SK-N-SH (cell line): ENCODE measurements around the gene ACKR3. TPM values are rescaled to one million over a fixed set of nuclear protein-coding genes. Genes with fewer than 3 reads are reported as not detected.

Experiments
- CTCF ChIA-PET: fragments of 300-600, 350-600 bp; formaldehyde crosslinking; extraction: SDS; loops from one replicate; lab custom pipeline; 2021; lab: Yijun Ruan, JAX
- POLR2A ChIA-PET: fragments of 350-600 bp; sonication (Branson Sonifier 250); formaldehyde crosslinking; extraction: SDS; loops from one replicate; lab custom pipeline; 2020; ENCODE audit warnings: antibody characterized with exemption, inconsistent platforms; lab: Yijun Ruan, JAX
- DNase-seq: peaks from one replicate; pipeline ENCODE4 v3.0.0; 2012
- H2AFZ ChIP-seq: fragments of 200-600 bp; sonication (generic); 2 replicates; pipeline ENCODE4 v1.8.1; 2016; ENCODE audit warnings: antibody characterized with exemption, mild to moderate bottlenecking, low read depth
- H3F3A ChIP-seq: fragments of 200-600 bp; sonication (generic); replicated peaks from 2 replicates; pipeline ENCODE3; 2016; ENCODE audit warnings: antibody characterized with exemption, mild to moderate bottlenecking; ENCODE audit not compliant: insufficient read depth
- H3K27ac ChIP-seq, 2 experiments: fragments of 200-500 bp in 1 of 2; fragments of 200-600 bp in 1 of 2; sonication (Bioruptor generic) in 1 of 2; sonication (generic), shearing (Covaris generic) in 1 of 2; 2 replicates each; pipeline versions ENCODE4 v1.5.1 to v1.6.1; 2014 to 2016; ENCODE audit warnings: low read depth in 2 of 2, inconsistent platforms in 1 of 2, low read length in 1 of 2, mild to moderate bottlenecking in 1 of 2, mixed read lengths in 1 of 2
- H3K27me3 ChIP-seq: fragments of 200-600 bp; sonication (generic), shearing (Covaris generic); 2 replicates; pipeline ENCODE4 v1.6.1; 2016; ENCODE audit warnings: mixed run types; ENCODE audit not compliant: insufficient read depth
- H3K36me3 ChIP-seq, 2 experiments: fragments of 200-500 bp in 1 of 2; fragments of 200-600 bp in 1 of 2; sonication (Bioruptor generic) in 1 of 2; sonication (generic) in 1 of 2; replicated peaks in 1 of 2; 2 replicates each; pipeline versions ENCODE3 to v1.5.1; 2014 to 2016; ENCODE audit warnings: low read length in 1 of 2, mild to moderate bottlenecking in 1 of 2; ENCODE audit not compliant: insufficient read depth in 2 of 2, control insufficient read depth in 1 of 2
- H3K4me1 ChIP-seq, 2 experiments: fragments of 200-500 bp in 1 of 2; fragments of 200-600 bp in 1 of 2; sonication (Bioruptor generic) in 1 of 2; sonication (generic), shearing (Covaris generic) in 1 of 2; 2 replicates each; pipeline versions ENCODE4 v1.5.1 to v1.6.1; 2014 to 2016; ENCODE audit warnings: low read depth in 1 of 2, low read length in 1 of 2, mixed run types in 1 of 2; ENCODE audit not compliant: insufficient read depth in 2 of 2, control insufficient read depth in 1 of 2
- H3K4me2 ChIP-seq: fragments of 200-600 bp; sonication (generic), shearing (Covaris generic); 2 replicates; pipeline ENCODE4 v1.6.1; 2017; ENCODE audit warnings: mixed run types
- H3K4me3 ChIP-seq, 2 experiments: fragments of 200-500 bp in 1 of 2; fragments of 200-600 bp in 1 of 2; sonication (Bioruptor generic) in 1 of 2; sonication (generic), shearing (Covaris generic) in 1 of 2; 2 replicates each; pipeline versions ENCODE4 v1.5.1 to v1.8.1; 2014 to 2016; ENCODE audit warnings: low read depth in 2 of 2, inconsistent platforms in 1 of 2, low read length in 1 of 2, mild to moderate bottlenecking in 1 of 2, mixed read lengths in 1 of 2, moderate library complexity in 1 of 2
- H3K79me2 ChIP-seq: fragments of 200-600 bp; sonication (generic); 2 replicates; pipeline ENCODE4 v1.8.1; 2017; ENCODE audit warnings: mild to moderate bottlenecking; ENCODE audit not compliant: insufficient read depth
- H3K9ac ChIP-seq: fragments of 200-600 bp; sonication (generic); 2 replicates; pipeline ENCODE4 v1.6.1; 2017; ENCODE audit warnings: mixed run types
- H3K9me2 ChIP-seq: fragments of 200-600 bp; sonication (generic); 2 replicates; pipeline ENCODE4 v1.6.1; 2017; ENCODE audit warnings: mixed run types
- H3K9me3 ChIP-seq: fragments of 200-600 bp; sonication (generic); 2 replicates; pipeline ENCODE4 v1.6.1; 2017; ENCODE audit warnings: mixed run types, mild to moderate bottlenecking, moderate library complexity
- H4K20me1 ChIP-seq: fragments of 200-600 bp; sonication (generic); 2 replicates; pipeline ENCODE4 v1.6.1; 2017; ENCODE audit warnings: mild to moderate bottlenecking, mixed run types; ENCODE audit not compliant: insufficient read depth
- CTCF ChIP-seq: fragments of 200-600 bp; sonication (generic); IDR thresholded peaks from 2 replicates; pipeline ENCODE4 v1.6.1; 2017; ENCODE audit warnings: antibody characterized with exemption, mild to moderate bottlenecking, moderate library complexity
- ELF1 ChIP-seq: IDR thresholded peaks from 2 replicates; pipeline ENCODE4 v1.4.0; 2012
- EP300 ChIP-seq, 2 experiments: IDR thresholded peaks; 2 replicates each; pipeline versions ENCODE4 v1.4.0 to v1.6.1; 2012; ENCODE audit warnings: borderline replicate concordance in 1 of 2, low read depth in 1 of 2, low read length in 1 of 2
- EZH2phosphoT487 ChIP-seq: fragments of 200-600 bp; sonication (generic); IDR thresholded peaks from 2 replicates; pipeline ENCODE4 v1.6.1; 2017; ENCODE audit warnings: low read depth, mixed run types, mild to moderate bottlenecking, antibody characterized with exemption, moderate library complexity, borderline replicate concordance
- FOSL2 ChIP-seq: IDR thresholded peaks from 2 replicates; pipeline ENCODE4 v1.4.0; 2012; ENCODE audit warnings: low read depth, mild to moderate bottlenecking, moderate library complexity, borderline replicate concordance
- FOXJ3 ChIP-seq: sonication (generic); formaldehyde crosslinking; IDR thresholded peaks from 2 replicates; pipeline ENCODE4 v1.5.1; 2020; ENCODE audit warnings: mild to moderate bottlenecking, missing genetic modification reagents
- FOXM1 ChIP-seq: IDR thresholded peaks from 2 replicates; pipeline ENCODE4 v1.4.0; 2012; ENCODE audit warnings: low read depth, mild to moderate bottlenecking
- GATA2 ChIP-seq: sonication (generic); formaldehyde crosslinking; IDR thresholded peaks from 2 replicates; pipeline ENCODE4 v1.5.0; 2020; ENCODE audit warnings: mild to moderate bottlenecking, missing genetic modification reagents
- JUND ChIP-seq: IDR thresholded peaks from 2 replicates; pipeline ENCODE4 v1.4.0; 2012
- MAX ChIP-seq: IDR thresholded peaks from 2 replicates; pipeline ENCODE4 v1.4.0; 2012; ENCODE audit warnings: low read depth
- NFIC ChIP-seq: IDR thresholded peaks from 2 replicates; pipeline ENCODE4 v1.4.0; 2012; ENCODE audit warnings: borderline replicate concordance
- PBX3 ChIP-seq: IDR thresholded peaks from 2 replicates; pipeline ENCODE4; 2012
- POLR2AphosphoS5 ChIP-seq: IDR thresholded peaks from 2 replicates; pipeline ENCODE4 v1.6.1; 2012; ENCODE audit warnings: low read depth, low read length
- RCOR1 ChIP-seq: fragments of 150-350 bp; IDR thresholded peaks from 2 replicates; pipeline ENCODE4 v1.6.1; 2017; ENCODE audit warnings: antibody characterized with exemption, low read length
- REST ChIP-seq: IDR thresholded peaks from 2 replicates; pipeline ENCODE4 v1.6.1; 2012; ENCODE audit warnings: mild to moderate bottlenecking, low read depth, low read length, moderate library complexity
- SIN3A ChIP-seq: IDR thresholded peaks from 2 replicates; pipeline ENCODE4 v1.6.1; 2012; ENCODE audit warnings: low read depth, mild to moderate bottlenecking, low read length, moderate library complexity, borderline replicate concordance
- SMC3 ChIP-seq: IDR thresholded peaks from 2 replicates; pipeline ENCODE4 v1.6.1; 2012; ENCODE audit warnings: low read depth, low read length, improper control_type of control experiment
- TAF1 ChIP-seq: IDR thresholded peaks from 2 replicates; pipeline ENCODE4 v1.6.1; 2012; ENCODE audit warnings: low read depth, mild to moderate bottlenecking, low read length, moderate library complexity, borderline replicate concordance
- TEAD4 ChIP-seq: IDR thresholded peaks from 2 replicates; pipeline ENCODE4 v1.4.0; 2012; ENCODE audit warnings: mild to moderate bottlenecking, borderline replicate concordance; ENCODE audit not compliant: insufficient read depth
- WGBS: methylation state at CpG from one replicate; pipeline ENCODE4 v1.1.6; 2017; ENCODE audit warnings: low lambda C conversion rate; 5-methylcytosine and 5-hydroxymethylcytosine counted together
- polyA plus RNA-seq, 3 experiments: library from polyadenylated mRNA; depleted of rRNA; stranded (reverse); fragments of >200 nt; gene quantifications; 2 replicates each; pipeline ENCODE4 v1.2.3, GENCODE V29; 2012

Gene ACKR3
- polyA plus RNA-seq, 1 of the 3 experiments (the other 2 are of a cell fraction), result not detected

- POLR2A ChIA-PET, result no interaction called here
Observed at GRCh38 chr2:236533343-236533742, 36.3 kb upstream of the ACKR3 start.

GRCh38 chr2:236535024-236535423 is 34.6 kb upstream of the ACKR3 start:
- Histone ChIP-seq H3K27me3 (no peaks in the 10 kb centered on the region), H3K4me2 (no peak overlapping the region), H4K20me1 (no peaks in the 10 kb centered on the region), H3K36me3 (no peaks in the 10 kb centered on the region), H2AFZ (no peak overlapping the region), H3K79me2 (no peaks in the 10 kb centered on the region), H3K4me3 (no peak overlapping the region), H3K27ac (no peak overlapping the region), H3K9ac (no peak overlapping the region), H3K9me3 (no peaks in the 10 kb centered on the region), H3K4me1 (no peaks in the 10 kb centered on the region), H3F3A (no peaks in the 10 kb centered on the region), H3K9me2 (no peaks in the 10 kb centered on the region)
- 38% methylated on average over 5 of the region's 5 CpGs for WGBS
- DNase-seq, result no peak
- ChIA-PET CTCF (interaction anchor here (1.1 kb wide), 1 partner anchor 359 kb away, joined by 3 read pairs; no protein-coding TSS in a partner anchor), POLR2A (no interaction called here)
- TF ChIP-seq SMC3, result no peak
- no peak for TF ChIP-seq JUND
- TF ChIP-seq EZH2phosphoT487, result no peak
- no peak for TF ChIP-seq PBX3
- no peak for TF ChIP-seq FOSL2
- TF ChIP-seq FOXJ3 (CRISPR knock-in tag), result no peak
- TF ChIP-seq RCOR1, result no peak
- no peak for TF ChIP-seq REST
- TF ChIP-seq MAX, result no peak
- no peak for TF ChIP-seq EP300 (IDR thresholded peaks at IDR 0.05; ENCODE audit: borderline replicate concordance in 1 of 2, low read depth in 1 of 2, low read length in 1 of 2)
- no peak for TF ChIP-seq SIN3A
- TF ChIP-seq FOXM1, result no peak
- no peak for TF ChIP-seq TAF1
- no peak for TF ChIP-seq GATA2
- TF ChIP-seq TEAD4, result no peak
- TF ChIP-seq POLR2AphosphoS5, result no peak
- no peak for TF ChIP-seq NFIC

More at GRCh38 chr2:236533343-236533742, 36.3 kb upstream of the ACKR3 start:
- CTCF ChIA-PET, result no interaction called here
- no peak overlapping the region for H2AFZ ChIP-seq
- TF ChIP-seq CTCF, result no peak
- TF ChIP-seq ELF1, result no peak
- H3K27ac ChIP-seq, result no peak overlapping the region
- no peak overlapping the region for H3K4me2 ChIP-seq
- H3K27me3 ChIP-seq, result no peaks in the 10 kb centered on the region
- DNase-seq, result no peak
- no peak overlapping the region for H3K9ac ChIP-seq
- H4K20me1 ChIP-seq, result no peaks in the 10 kb centered on the region
- H3K4me1 ChIP-seq, result no peaks in the 10 kb centered on the region
- no peaks in the 10 kb centered on the region for H3K9me3 ChIP-seq
- no peaks in the 10 kb centered on the region for H3F3A ChIP-seq
- H3K9me2 ChIP-seq, result no peaks in the 10 kb centered on the region
- H3K79me2 ChIP-seq, result no peaks in the 10 kb centered on the region
- H3K36me3 ChIP-seq, result no peaks in the 10 kb centered on the region
- H3K4me3 ChIP-seq, result no peak overlapping the region
- 20% methylated on average over 4 of the region's 4 CpGs for WGBS
